K562 (cell line): Measurements from ENCODE around the gene TMBIM4. TPM values are rescaled to one million over a fixed set of nuclear protein-coding genes. Genes with fewer than 3 reads are reported as not detected.

Source experiments
- ATF3 ChIP-seq, 2 experiments: fragments of 450-650 bp in 1 of 2; sonication (generic) in 1 of 2; formaldehyde crosslinking in 1 of 2; IDR thresholded peaks in 1 of 2; conservative IDR thresholded peaks in 1 of 2; 2 replicates each; pipeline versions ENCODE4 v1.6.1 to v1.8.1; 2016 to 2023; ENCODE audit warnings: mild to moderate bottlenecking in 2 of 2, moderate library complexity in 2 of 2, inconsistent platforms in 1 of 2, missing genetic modification reagents in 1 of 2
- FOSL1 ChIP-seq: fragments of 200-800 bp; sonication (Bioruptor generic); conservative IDR thresholded peaks from 2 replicates; pipeline ENCODE4 v1.6.1; 2016; ENCODE audit warnings: missing genetic modification characterization, missing compliant biosample characterization
- HES1 ChIP-seq: fragments of 450-650 bp; IDR thresholded peaks from 2 replicates; pipeline ENCODE4 v1.6.1; 2016; ENCODE audit warnings: low read depth, mild to moderate bottlenecking, moderate library complexity
- HINFP ChIP-seq: fragments of 450-650 bp; conservative IDR thresholded peaks from 2 replicates; pipeline ENCODE4 v1.6.1; 2016; ENCODE audit warnings: missing genetic modification characterization, low read depth, mild to moderate bottlenecking, control low read depth, missing compliant biosample characterization
- HIVEP1 ChIP-seq: fragments of 250-450 bp; sonication (Bioruptor Pico); IDR thresholded peaks from 2 replicates; pipeline ENCODE4 v1.4.0; 2020; ENCODE audit warnings: mild to moderate bottlenecking
- IRF9 ChIP-seq: fragments of 450-650 bp; IDR thresholded peaks from 2 replicates; pipeline ENCODE4 v1.6.1; 2016; ENCODE audit warnings: missing biosample characterization, missing genetic modification characterization
- MITF ChIP-seq: IDR thresholded peaks from 2 replicates; pipeline ENCODE4 v1.6.1; 2014; ENCODE audit warnings: antibody characterized with exemption
- NFATC3 ChIP-seq: fragments of 450-650 bp; IDR thresholded peaks from 2 replicates; pipeline ENCODE4 v1.6.1; 2017; ENCODE audit warnings: mild to moderate bottlenecking
- RNF2 ChIP-seq: sonication (generic); IDR thresholded peaks from 2 replicates; pipeline ENCODE4 v1.6.1; 2016
- SMAD3 ChIP-seq: fragments of 450-650 bp; formaldehyde crosslinking; conservative IDR thresholded peaks from 2 replicates; pipeline ENCODE4 v1.4.0; 2020; ENCODE audit warnings: mild to moderate bottlenecking
- USF2 ChIP-seq: sonication (generic); formaldehyde crosslinking; IDR thresholded peaks from 2 replicates; pipeline ENCODE4 v1.5.0; 2020; ENCODE audit warnings: missing genetic modification reagents
- WHSC1 ChIP-seq: IDR thresholded peaks from one replicate; pipeline ENCODE4 v1.6.1; 2012; ENCODE audit warnings: low read length, control low read depth, inconsistent platforms
- ZBTB17 ChIP-seq: fragments of 450-650 bp; formaldehyde crosslinking; IDR thresholded peaks from 2 replicates; pipeline ENCODE4 v1.4.0; 2020; ENCODE audit warnings: mild to moderate bottlenecking
- ZC3H11A ChIP-seq: IDR thresholded peaks from 2 replicates; pipeline ENCODE4 v1.6.1; 2012; ENCODE audit warnings: low read depth, low read length, improper control_type of control experiment
- ZNF174 ChIP-seq: fragments of 250-450 bp; sonication (Bioruptor Pico); IDR thresholded peaks from 2 replicates; pipeline ENCODE4 v1.4.0; 2020; ENCODE audit warnings: mild to moderate bottlenecking
- ZNF77 ChIP-seq: fragments of 250-450 bp; sonication (Bioruptor Pico); IDR thresholded peaks from 2 replicates; pipeline ENCODE4 v1.5.0; 2020
- polyA plus RNA-seq, 8 experiments: library from polyadenylated mRNA; depleted of rRNA in 4 of 8; stranded (reverse) in 5 of 8; unstranded in 3 of 8; fragments of >200 nt; fragmentation: Nextera tagmentation in 2 of 8; fragmentation: Illumina TruSeq in 1 of 8; extraction: Ambion mirVana in 2 of 8; extraction: Trizol in 1 of 8; gene quantifications; 2 replicates each; pipeline versions ENCODE4 v1.2.1 to v1.2.3, GENCODE V29; 2011 to 2014; ENCODE audit warnings: inconsistent platforms in 1 of 8, missing spikeins in 1 of 8
- total RNA-seq, 7 experiments: library from RNA; depleted of rRNA in 6 of 7; stranded (reverse); fragments of >200 nt in 6 of 7; fragmentation: Illumina TruSeq in 2 of 7; extraction: Trizol in 2 of 7; gene quantifications; 2 replicates each; pipeline versions ENCODE4 v1.2.1 to v1.2.3, GENCODE V29; 2011 to 2021; ENCODE audit warnings: low replicate concordance in 1 of 7

The TMBIM4 gene
- total and polyA plus RNA-seq, 9 of the 15 experiments (the other 6 are each of a cell fraction or from before 2014, with no cell fraction given), result 18.6 to 272 (median 50.0) TPM

- TF ChIP-seq HES1 (peak; percentile 76), ATF3 (IDR thresholded peaks at IDR 0.05) (peak; percentile 55; the same call in 1 of the 2 replicates), ATF3 (CRISPR knock-in tag; conservative IDR thresholded peaks at IDR 0.05) (no peak), ZC3H11A (no peak), ZNF174 (CRISPR knock-in tag) (peak; percentile 22; the same call in 1 of the 2 replicates), WHSC1 (no peak), USF2 (CRISPR knock-in tag) (no peak), HIVEP1 (CRISPR knock-in tag) (peak; percentile 87), FOSL1 (tag) (peak; percentile 93), SMAD3 (CRISPR knock-in tag) (peak; percentile 88), NFATC3 (no peak), ZNF77 (CRISPR knock-in tag) (no peak), RNF2 (no peak), IRF9 (tag) (no peak), MITF (no peak), ZBTB17 (0 out of 2 replicates have a peak, but pooled peaks have one; percentile 45), HINFP (tag) (peak; percentile 79)
These were observed 5.4 kb downstream of the TMBIM4 start (continued) for GRCh38 chr12:66164349-66164821.
